Measurements from ENCODE around the gene KRTAP4-12. TPM values are rescaled to one million over a fixed set of nuclear protein-coding genes. Genes with fewer than 3 reads are reported as not detected.
"Not testable (repeated sequence)": the region's sequence is repeated elsewhere in the genome, so short reads cannot be mapped to it uniquely, and the experiment has no call there.

The KRTAP4-12 gene
- total RNA-seq, 1 donor from 2014 or later = not detected

DNA sequence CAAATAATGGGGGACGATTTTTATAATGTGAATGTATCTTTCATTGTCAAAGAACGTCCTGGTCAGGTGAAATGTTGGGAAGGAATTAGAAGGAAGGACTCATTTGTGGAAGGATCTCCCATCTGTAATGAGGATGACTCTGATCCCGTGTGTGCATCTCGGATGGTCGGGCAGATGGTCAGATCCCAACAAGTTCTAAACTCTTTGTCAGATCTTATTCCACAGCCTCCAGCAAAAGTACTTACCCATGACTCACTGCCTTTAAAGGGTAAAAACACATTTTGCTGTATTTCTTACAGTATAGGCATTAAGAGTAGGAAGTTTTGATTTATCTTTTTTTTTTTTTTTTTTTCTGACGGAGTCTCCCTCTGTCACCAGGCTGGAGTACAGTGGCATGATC, 25.5 kb downstream of the KRTAP4-12 start:
- no peaks in the 10 kb centered on the region for H3K9me3 Mint-ChIP-seq (ENCODE audit: unreplicated experiment)
- TF ChIP-seq, protein P1, sequence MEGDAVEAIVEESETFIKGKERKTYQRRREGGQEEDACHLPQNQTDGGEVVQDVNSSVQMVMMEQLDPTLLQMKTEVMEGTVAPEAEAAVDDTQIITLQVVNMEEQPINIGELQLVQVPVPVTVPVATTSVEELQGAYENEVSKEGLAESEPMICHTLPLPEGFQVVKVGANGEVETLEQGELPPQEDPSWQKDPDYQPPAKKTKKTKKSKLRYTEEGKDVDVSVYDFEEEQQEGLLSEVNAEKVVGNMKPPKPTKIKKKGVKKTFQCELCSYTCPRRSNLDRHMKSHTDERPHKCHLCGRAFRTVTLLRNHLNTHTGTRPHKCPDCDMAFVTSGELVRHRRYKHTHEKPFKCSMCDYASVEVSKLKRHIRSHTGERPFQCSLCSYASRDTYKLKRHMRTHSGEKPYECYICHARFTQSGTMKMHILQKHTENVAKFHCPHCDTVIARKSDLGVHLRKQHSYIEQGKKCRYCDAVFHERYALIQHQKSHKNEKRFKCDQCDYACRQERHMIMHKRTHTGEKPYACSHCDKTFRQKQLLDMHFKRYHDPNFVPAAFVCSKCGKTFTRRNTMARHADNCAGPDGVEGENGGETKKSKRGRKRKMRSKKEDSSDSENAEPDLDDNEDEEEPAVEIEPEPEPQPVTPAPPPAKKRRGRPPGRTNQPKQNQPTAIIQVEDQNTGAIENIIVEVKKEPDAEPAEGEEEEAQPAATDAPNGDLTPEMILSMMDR (IDR thresholded peaks at IDR 0.05; ENCODE audit: unreplicated experiment) = no peak

DNA sequence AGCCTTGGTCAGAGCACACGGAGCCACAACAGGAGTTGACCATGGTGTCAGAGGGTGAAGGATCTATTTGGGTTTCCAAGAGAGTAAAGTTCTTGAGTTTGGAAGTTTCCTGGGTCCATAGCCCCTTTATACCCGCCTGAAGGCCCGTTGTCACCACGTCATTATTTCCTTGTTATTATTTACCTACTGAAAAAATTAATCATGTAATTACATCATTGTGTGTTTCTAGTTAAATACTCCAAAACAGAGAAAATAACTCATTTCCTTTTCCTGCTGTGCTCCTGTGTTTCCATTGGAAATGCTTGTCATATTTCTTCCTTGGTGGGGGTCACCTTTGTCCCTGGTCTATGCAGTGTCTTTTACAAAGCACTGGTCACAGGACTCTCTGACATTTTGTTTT, 25.9 kb downstream of the KRTAP4-12 start, which contains the start of gene KRTAP4-8:
TSS of gene KRTAP4-8 (minus strand) at position 101 of the 400 bp plus-strand sequence. CDS start at position 43, 58 bp downstream.
- Mint-ChIP-seq H3K27ac (ENCODE audit: unreplicated experiment) (no peak within 1 kb of the TSS), H3K9me3 (ENCODE audit: unreplicated experiment) (no peaks in the 10 kb centered on the region), H3K36me3 (ENCODE audit: low read depth, unreplicated experiment) (no peaks in the 10 kb centered on the region), H3K4me1 (ENCODE audit: unreplicated experiment) (no peaks in the 10 kb centered on the region), H3K27me3 (ENCODE audit: unreplicated experiment) (no peaks in the 10 kb centered on the region), H3K4me3 (ENCODE audit: unreplicated experiment) (no peak within 1 kb of the TSS)
- TF ChIP-seq, protein P1 (IDR thresholded peaks at IDR 0.05; ENCODE audit: unreplicated experiment) = no peak
- DNase-seq (ENCODE audit: low spot score) = no peak

More for the DNA sequence above, 25.5 kb downstream of the KRTAP4-12 start:
- DNase-seq (ENCODE audit: low spot score) = no peak
- Mint-ChIP-seq H3K4me3 (ENCODE audit: unreplicated experiment) (no peak overlapping the region), H3K36me3 (ENCODE audit: low read depth, unreplicated experiment) (no peaks in the 10 kb centered on the region), H3K27ac (ENCODE audit: unreplicated experiment) (no peak overlapping the region), H3K4me1 (ENCODE audit: unreplicated experiment) (no peaks in the 10 kb centered on the region), H3K27me3 (ENCODE audit: unreplicated experiment) (no peaks in the 10 kb centered on the region)

DNA sequence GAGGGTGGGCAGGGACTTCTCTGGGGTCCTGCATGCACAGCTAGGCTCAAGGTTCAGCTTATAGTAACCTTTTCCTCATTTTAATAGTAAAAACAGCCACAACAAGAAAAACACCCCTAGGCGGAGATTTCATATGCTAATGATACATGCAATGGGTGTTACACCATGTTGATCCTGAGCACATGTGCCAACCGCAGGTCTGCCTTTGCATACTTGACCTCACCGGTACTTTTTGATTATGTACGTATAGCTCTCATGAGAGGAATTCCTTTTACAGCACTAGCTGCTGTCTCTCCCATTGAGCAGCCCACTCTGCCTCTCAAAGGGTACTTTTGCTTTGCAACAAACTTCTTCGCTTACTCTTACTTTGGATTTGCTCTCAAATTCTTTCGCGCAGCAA, 27.9 kb downstream of the KRTAP4-12 start:
- H3K9me3 Mint-ChIP-seq (ENCODE audit: unreplicated experiment) = no peaks in the 10 kb centered on the region
- no peak overlapping the region for H3K4me3 Mint-ChIP-seq (ENCODE audit: unreplicated experiment)
- no peaks in the 10 kb centered on the region for H3K27me3 Mint-ChIP-seq (ENCODE audit: unreplicated experiment)
- H3K36me3 Mint-ChIP-seq (ENCODE audit: low read depth, unreplicated experiment) = no peaks in the 10 kb centered on the region
- no peaks in the 10 kb centered on the region for H3K4me1 Mint-ChIP-seq (ENCODE audit: unreplicated experiment)
- DNase-seq (ENCODE audit: low spot score) = no peak
- no peak overlapping the region for H3K27ac Mint-ChIP-seq (ENCODE audit: unreplicated experiment)
- TF ChIP-seq, protein P1 (IDR thresholded peaks at IDR 0.05; ENCODE audit: unreplicated experiment) = no peak

DNA sequence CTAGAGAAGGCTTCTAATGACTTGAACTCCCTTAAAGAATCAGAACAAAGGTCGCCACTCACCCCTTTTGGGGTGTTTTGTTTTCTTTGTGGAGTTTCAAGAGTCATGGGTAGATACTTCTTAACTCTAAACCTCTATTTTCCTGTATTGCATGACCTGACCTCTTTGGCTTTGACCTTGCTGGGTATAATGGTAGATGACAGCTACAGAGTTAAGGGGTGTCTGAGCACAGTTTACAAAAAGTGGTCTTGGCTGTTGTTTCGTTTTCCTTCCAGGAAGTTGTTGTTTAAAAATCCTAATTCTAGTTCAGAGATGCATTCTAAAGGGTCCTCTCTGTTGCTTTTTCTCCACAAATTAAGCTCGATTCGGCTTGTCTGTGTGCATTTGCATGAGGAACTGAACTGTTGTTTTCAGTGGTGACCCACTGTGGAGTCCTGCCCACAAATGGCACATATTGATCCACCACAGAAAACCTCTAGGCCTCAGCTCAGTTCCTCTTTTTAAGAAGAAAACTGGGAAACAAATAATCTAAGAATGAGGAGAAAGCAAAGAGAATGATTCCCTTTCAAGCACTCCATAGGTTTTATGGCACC, 35.1 kb downstream of the KRTAP4-12 start:
- not testable (repeated sequence) for H3K36me3 Mint-ChIP-seq (ENCODE audit: low read depth, unreplicated experiment); DNase-seq (ENCODE audit: low spot score); H3K27ac Mint-ChIP-seq (ENCODE audit: unreplicated experiment); H3K4me3 Mint-ChIP-seq (ENCODE audit: unreplicated experiment); H3K27me3 Mint-ChIP-seq (ENCODE audit: unreplicated experiment); H3K4me1 Mint-ChIP-seq (ENCODE audit: unreplicated experiment); H3K9me3 Mint-ChIP-seq (ENCODE audit: unreplicated experiment)

DNA sequence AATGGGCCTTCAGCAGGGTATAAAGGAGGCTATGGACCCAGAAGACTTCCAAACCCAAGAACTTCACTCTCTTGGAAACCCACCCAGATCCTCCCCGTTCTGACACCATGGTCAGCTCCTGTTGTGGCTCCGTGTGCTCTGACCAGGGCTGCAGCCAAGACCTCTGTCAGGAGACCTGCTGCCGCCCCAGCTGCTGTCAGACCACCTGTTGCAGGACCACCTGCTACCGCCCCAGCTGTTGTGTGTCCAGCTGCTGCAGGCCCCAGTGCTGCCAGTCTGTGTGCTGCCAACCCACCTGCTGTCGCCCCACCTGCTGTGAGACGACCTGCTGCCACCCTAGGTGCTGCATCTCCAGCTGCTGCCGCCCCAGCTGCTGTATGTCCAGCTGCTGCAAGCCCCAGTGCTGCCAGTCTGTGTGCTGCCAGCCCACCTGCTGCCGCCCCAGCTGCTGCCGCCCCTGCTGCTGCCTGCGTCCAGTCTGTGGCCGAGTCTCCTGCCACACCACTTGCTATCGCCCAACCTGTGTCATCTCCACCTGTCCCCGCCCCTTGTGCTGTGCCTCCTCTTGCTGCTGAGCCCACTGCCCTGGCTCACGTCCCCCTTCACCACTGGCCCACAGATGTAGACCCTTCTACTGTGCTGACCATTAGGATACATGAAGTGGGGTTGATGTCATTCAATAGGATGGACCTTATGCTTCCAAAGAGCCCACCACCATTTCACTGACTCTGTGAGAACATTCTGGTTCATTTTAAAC, 39.7 kb downstream of the KRTAP4-12 start, which contains the start of gene KRTAP4-7:
TSS of gene KRTAP4-7 (plus strand) at position 51 of the 757 bp plus-strand sequence. CDS start at position 108, 57 bp downstream.
- H3K9me3 Mint-ChIP-seq (ENCODE audit: unreplicated experiment); H3K4me3 Mint-ChIP-seq (ENCODE audit: unreplicated experiment); DNase-seq (ENCODE audit: low spot score); H3K27ac Mint-ChIP-seq (ENCODE audit: unreplicated experiment); H3K27me3 Mint-ChIP-seq (ENCODE audit: unreplicated experiment); H3K36me3 Mint-ChIP-seq (ENCODE audit: low read depth, unreplicated experiment); H3K4me1 Mint-ChIP-seq (ENCODE audit: unreplicated experiment): not testable (repeated sequence)

DNA sequence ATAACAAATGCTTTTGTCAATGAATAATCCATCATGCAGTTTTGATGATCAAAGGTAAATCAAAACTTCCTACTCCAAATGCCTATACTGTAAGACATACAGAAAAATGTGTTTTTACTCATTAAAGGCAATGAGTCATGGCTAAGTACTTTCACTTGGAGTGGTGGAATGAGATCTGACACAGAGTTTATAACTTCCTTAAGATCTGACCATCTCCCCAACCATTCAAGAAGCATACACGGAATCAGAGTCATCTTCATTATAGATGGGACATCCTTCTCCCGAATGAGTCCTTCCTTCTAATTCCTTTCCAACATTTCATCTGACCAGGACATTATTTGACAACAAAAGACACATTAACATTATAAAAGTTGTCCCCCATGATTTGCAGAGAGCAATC, 40.6 kb downstream of the KRTAP4-12 start:
- not testable (repeated sequence) for H3K27ac Mint-ChIP-seq (ENCODE audit: unreplicated experiment); H3K4me3 Mint-ChIP-seq (ENCODE audit: unreplicated experiment); H3K9me3 Mint-ChIP-seq (ENCODE audit: unreplicated experiment); H3K27me3 Mint-ChIP-seq (ENCODE audit: unreplicated experiment); H3K36me3 Mint-ChIP-seq (ENCODE audit: low read depth, unreplicated experiment); DNase-seq (ENCODE audit: low spot score); H3K4me1 Mint-ChIP-seq (ENCODE audit: unreplicated experiment)

Data from endothelial cell (in vitro differentiated cells).